HG03103 (cell line): ENCODE results near the gene ACO1.
"Not testable (repeated sequence)": the region's sequence is repeated elsewhere in the genome, so short reads cannot be mapped to it uniquely, and the experiment has no call there.

Experiments
- ATAC-seq: cut with Tn5 transposase; IDR thresholded peaks from one replicate; pipeline ENCODE4 v1.9.1; 2021; ENCODE audit warnings: low read depth; ENCODE audit not compliant: unreplicated experiment

Gene ACO1

GRCh38 chr9:32384364-32385151 lies at the start of gene ACO1:
TSS of gene ACO1 (plus strand) at chr9:32384643. CDS start at chr9:32405507, 20,864 bp downstream.
- peak; percentile 97 for ATAC-seq

- no peak for ATAC-seq
Observed at GRCh38 chr9:32334916-32335895, 49.2 kb upstream of the ACO1 start.

GRCh38 chr9:32339424-32339823 lies 45.0 kb upstream of the ACO1 start:
- no peak for ATAC-seq

- ATAC-seq, result no peak
Observed at GRCh38 chr9:32340361-32340760, 44.1 kb upstream of the ACO1 start.

- no peak for ATAC-seq
Observed at GRCh38 chr9:32344551-32345182, 39.8 kb upstream of the ACO1 start.

GRCh38 chr9:32345243-32345642 lies 39.2 kb upstream of the ACO1 start:
- no peak for ATAC-seq

- ATAC-seq, result no peak
Observed at GRCh38 chr9:32347571-32347970, 36.9 kb upstream of the ACO1 start.

GRCh38 chr9:32348106-32348695 lies 36.2 kb upstream of the ACO1 start:
- no peak for ATAC-seq

GRCh38 chr9:32349013-32349412 lies 35.4 kb upstream of the ACO1 start:
- no peak for ATAC-seq

GRCh38 chr9:32350682-32351081 lies 33.8 kb upstream of the ACO1 start:
- ATAC-seq, result no peak

- no peak for ATAC-seq
Observed at GRCh38 chr9:32351845-32352244, 32.6 kb upstream of the ACO1 start.

GRCh38 chr9:32353476-32353875 lies 31.0 kb upstream of the ACO1 start:
- ATAC-seq, result not testable (repeated sequence)

- ATAC-seq, result no peak
Observed at GRCh38 chr9:32359452-32359851, 25.0 kb upstream of the ACO1 start.

GRCh38 chr9:32360983-32361673 lies 23.3 kb upstream of the ACO1 start:
- no peak for ATAC-seq

GRCh38 chr9:32371279-32371678 lies 13.2 kb upstream of the ACO1 start:
- ATAC-seq, result no peak

GRCh38 chr9:32371679-32372078 lies 12.8 kb upstream of the ACO1 start:
- ATAC-seq, result no peak

GRCh38 chr9:32376285-32376684 lies 8.2 kb upstream of the ACO1 start:
- ATAC-seq, result no peak

- ATAC-seq, result peak; percentile 80
Observed at GRCh38 chr9:32378496-32378895, 5.9 kb upstream of the ACO1 start.

GRCh38 chr9:32378993-32379729 lies 5.3 kb upstream of the ACO1 start:
- peak; percentile 69 for ATAC-seq
